ENCODE measurements around the gene HGFAC.

HGFAC gene

GRCh38 chr4:3461515-3462291 lies 19.9 kb downstream of the HGFAC start:
- in situ Hi-C loops (cut with MboI; ENCODE audit: low sequenced_read_pairs, unreplicated experiment) = no loop called here
- no peak for DNase-seq (ENCODE audit: low spot score)
- TF ChIP-seq CTCF (IDR thresholded peaks at IDR 0.05; ENCODE audit: borderline replicate concordance, control extremely low read depth, extremely low read depth, insufficient read depth, missing control alignments) = no peak

- TF ChIP-seq CTCF (IDR thresholded peaks at IDR 0.05; ENCODE audit: borderline replicate concordance, control extremely low read depth, extremely low read depth, insufficient read depth, missing control alignments) = no peak
- in situ Hi-C loops (cut with MboI; ENCODE audit: low sequenced_read_pairs, unreplicated experiment) = no loop called here
- DNase-seq (ENCODE audit: low spot score) = no peak
These were observed 20.6 kb downstream of the HGFAC start for GRCh38 chr4:3462321-3462789.

- TF ChIP-seq CTCF (IDR thresholded peaks at IDR 0.05; ENCODE audit: borderline replicate concordance, control extremely low read depth, extremely low read depth, insufficient read depth, missing control alignments) = no peak
- DNase-seq (ENCODE audit: low spot score) = no peak
- in situ Hi-C loops (cut with MboI; ENCODE audit: low sequenced_read_pairs, unreplicated experiment) = no loop called here
These were observed 21.1 kb downstream of the HGFAC start, which contains the start of gene DOK7 for GRCh38 chr4:3462790-3463415. Gene DOK7 (plus strand): TSS chr4:3463306. CDS start chr4:3463376, 70 bp downstream.

- DNase-seq (ENCODE audit: low spot score) = no peak
- in situ Hi-C loops (cut with MboI; ENCODE audit: low sequenced_read_pairs, unreplicated experiment) = no loop called here
- no peak for TF ChIP-seq CTCF (IDR thresholded peaks at IDR 0.05; ENCODE audit: borderline replicate concordance, control extremely low read depth, extremely low read depth, insufficient read depth, missing control alignments)
These were observed 22.0 kb downstream of the HGFAC start for GRCh38 chr4:3463556-3464348.

GRCh38 chr4:3464349-3464905 lies 22.7 kb downstream of the HGFAC start:
- in situ Hi-C loops (cut with MboI; ENCODE audit: low sequenced_read_pairs, unreplicated experiment) = no loop called here
- TF ChIP-seq CTCF (IDR thresholded peaks at IDR 0.05; ENCODE audit: borderline replicate concordance, control extremely low read depth, extremely low read depth, insufficient read depth, missing control alignments) = no peak
- DNase-seq (ENCODE audit: low spot score) = no peak
